Activated naive CD4-positive, alpha-beta T cell treated with anti-CD3 and anti-CD28 coated beads, Interleukin-2, amount 50 U/mL, for 24 hours (primary cell): ENCODE results near the gene CPN2.
A peak's percentile ranks its signal among the peaks of the same experiment; 100 is the strongest.

Source experiments
- H3K27ac Mint-ChIP-seq: one replicate; pipeline ENCODE4 v1.8.0; 2021; ENCODE audit warnings: mild to moderate bottlenecking, mixed read lengths
- H3K27me3 Mint-ChIP-seq: one replicate; pipeline ENCODE4 v1.8.0; 2021; ENCODE audit warnings: mixed read lengths
- H3K36me3 Mint-ChIP-seq: one replicate; pipeline ENCODE4 v1.8.0; 2021; ENCODE audit warnings: mixed read lengths
- H3K4me1 Mint-ChIP-seq: one replicate; pipeline ENCODE4 v1.8.0; 2021; ENCODE audit warnings: mixed read lengths
- H3K4me3 Mint-ChIP-seq: one replicate; pipeline ENCODE4 v1.8.0; 2021; ENCODE audit warnings: mild to moderate bottlenecking, mixed read lengths
- H3K9me3 Mint-ChIP-seq: one replicate; pipeline ENCODE4 v1.8.0; 2021; ENCODE audit warnings: mixed read lengths

The CPN2 gene

GRCh38 chr3:194320100-194320499 is 31.0 kb downstream of the CPN2 start:
- H3K27me3 Mint-ChIP-seq, result peaks cover under 1% of the 10 kb centered on the region
- H3K27ac Mint-ChIP-seq, result no peak overlapping the region
- H3K9me3 Mint-ChIP-seq, result peaks cover 8% of the 10 kb centered on the region
- H3K4me1 Mint-ChIP-seq, result peaks cover 12% of the 10 kb centered on the region
- no peak overlapping the region for H3K4me3 Mint-ChIP-seq
- H3K36me3 Mint-ChIP-seq, result peaks cover 3% of the 10 kb centered on the region

- Mint-ChIP-seq H3K36me3 (peaks cover 3% of the 10 kb centered on the region), H3K27me3 (peaks cover 2% of the 10 kb centered on the region)
Observed at GRCh38 chr3:194318511-194319161, 32.5 kb downstream of the CPN2 start.

GRCh38 chr3:194316918-194317317 is 34.2 kb downstream of the CPN2 start:
- peaks cover 8% of the 10 kb centered on the region for H3K9me3 Mint-ChIP-seq
- H3K36me3 Mint-ChIP-seq, result peaks cover 3% of the 10 kb centered on the region
- peaks cover 10% of the 10 kb centered on the region for H3K4me1 Mint-ChIP-seq
- no peak overlapping the region for H3K4me3 Mint-ChIP-seq
- H3K27ac Mint-ChIP-seq, result peak overlapping the region; percentile 65
- peaks cover 2% of the 10 kb centered on the region for H3K27me3 Mint-ChIP-seq

More at GRCh38 chr3:194318511-194319161, 32.5 kb downstream of the CPN2 start:
- H3K4me3 Mint-ChIP-seq, result no peak overlapping the region
- peaks cover 15% of the 10 kb centered on the region for H3K4me1 Mint-ChIP-seq
- H3K9me3 Mint-ChIP-seq, result peaks cover 8% of the 10 kb centered on the region
- peak overlapping the region; percentile 37 for H3K27ac Mint-ChIP-seq

DNA sequence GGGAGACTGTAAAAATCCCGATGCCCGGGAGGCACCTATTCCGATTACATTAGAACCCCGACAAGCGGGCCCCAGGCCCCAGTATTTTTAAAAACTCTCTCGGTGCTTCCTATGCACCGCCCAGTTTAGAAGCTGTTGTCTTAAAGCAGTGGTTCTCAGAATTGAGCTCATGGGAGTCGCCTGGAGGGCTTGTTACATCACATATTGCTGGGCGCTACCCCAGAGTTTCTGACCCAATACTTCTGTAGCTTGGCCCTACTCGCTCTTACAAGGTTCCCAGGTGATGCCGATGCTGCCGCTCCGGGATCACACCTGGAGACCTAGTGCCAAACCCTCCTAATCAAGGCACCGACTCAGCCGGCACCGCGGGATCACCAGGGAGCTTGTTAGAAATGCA is 35.2 kb downstream of the CPN2 start:
- H3K9me3 Mint-ChIP-seq, result peaks cover 8% of the 10 kb centered on the region
- H3K36me3 Mint-ChIP-seq, result peaks cover 3% of the 10 kb centered on the region
- peaks cover 2% of the 10 kb centered on the region for H3K27me3 Mint-ChIP-seq
- H3K27ac Mint-ChIP-seq, result no peak overlapping the region
- peak overlapping the region; percentile 66 for H3K4me3 Mint-ChIP-seq
- peaks cover 10% of the 10 kb centered on the region for H3K4me1 Mint-ChIP-seq

DNA sequence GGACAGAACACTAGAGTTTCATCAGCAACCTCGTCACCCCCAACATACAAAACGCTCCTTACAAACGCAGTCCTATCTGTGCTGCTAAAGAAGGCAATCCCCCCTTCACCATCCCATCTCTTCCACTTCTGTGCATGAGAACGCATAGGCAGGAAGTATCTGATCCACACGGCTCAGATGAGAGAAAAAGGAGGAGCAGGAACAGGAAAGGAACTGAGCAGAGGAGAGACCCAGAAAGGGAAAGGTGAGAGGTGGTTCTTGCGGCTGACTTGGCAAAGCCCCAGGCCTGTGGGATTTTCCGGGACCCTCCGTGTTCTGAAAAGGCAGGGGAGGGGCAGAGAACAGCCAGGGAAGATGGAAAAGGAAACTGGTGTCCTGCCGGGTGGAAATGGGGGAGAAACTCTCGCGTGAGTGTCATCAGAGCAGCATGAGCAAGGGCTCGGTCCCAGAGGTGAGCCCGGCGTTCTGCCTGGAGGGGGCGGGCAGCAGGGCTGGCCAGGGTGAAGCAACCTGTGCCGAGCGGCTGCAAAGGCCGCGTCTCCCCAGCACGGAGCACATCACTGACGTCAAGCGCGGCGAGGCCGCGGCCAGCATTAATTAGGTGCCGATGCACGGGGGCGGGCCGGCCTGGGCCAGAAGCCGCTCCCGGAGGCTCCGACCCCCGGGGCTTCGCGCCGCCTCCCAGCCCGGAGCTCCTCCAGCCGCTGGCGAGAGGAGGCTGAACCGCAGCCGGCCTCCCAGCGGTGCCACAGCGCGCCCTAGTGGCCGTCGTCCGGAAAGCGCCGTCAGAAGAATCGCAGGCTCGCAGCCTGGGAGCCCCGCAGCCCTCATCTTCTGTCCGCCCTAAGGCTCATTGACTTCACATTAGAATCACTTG is 35.8 kb downstream of the CPN2 start:
- Mint-ChIP-seq H3K27me3 (peaks cover 2% of the 10 kb centered on the region), H3K4me3 (peak overlapping the region; percentile 89), H3K36me3 (peaks cover 3% of the 10 kb centered on the region), H3K27ac (no peak overlapping the region), H3K4me1 (peaks cover 10% of the 10 kb centered on the region), H3K9me3 (peaks cover 8% of the 10 kb centered on the region)

DNA sequence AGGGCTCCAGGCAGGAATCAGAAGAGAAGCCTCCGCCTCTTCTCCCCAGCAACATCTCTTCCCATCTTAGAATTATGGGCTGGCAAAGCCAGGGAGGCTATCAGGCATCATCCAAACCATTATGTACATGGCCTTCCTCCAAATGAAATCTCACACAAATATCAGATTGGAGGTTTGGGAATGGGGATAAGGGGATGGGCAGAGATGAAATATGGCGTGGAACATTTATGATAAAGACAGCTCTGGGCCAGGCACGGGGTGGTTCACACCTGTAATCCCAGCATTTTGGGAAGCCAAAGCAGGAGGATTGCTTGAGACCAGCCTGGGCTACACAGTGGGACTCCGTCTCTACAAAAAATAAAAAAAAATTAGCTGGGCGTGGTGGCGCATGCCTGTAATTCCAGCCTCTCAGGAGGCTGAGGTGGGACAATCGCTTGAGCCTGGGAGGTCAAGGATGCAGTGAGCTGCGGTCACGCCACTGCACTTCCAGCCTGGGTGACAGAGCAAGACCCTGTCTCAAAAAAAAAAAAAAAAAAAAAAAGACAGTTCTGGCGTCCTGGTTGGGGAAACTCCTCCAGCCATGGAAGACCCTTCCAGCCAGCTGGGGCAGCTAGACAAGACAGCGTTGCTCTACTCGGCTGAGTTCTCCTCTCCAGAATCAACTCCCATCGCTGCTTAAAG is 36.6 kb downstream of the CPN2 start:
- H3K9me3 Mint-ChIP-seq, result peaks cover 7% of the 10 kb centered on the region
- H3K36me3 Mint-ChIP-seq, result peaks cover 3% of the 10 kb centered on the region
- peaks cover 2% of the 10 kb centered on the region for H3K27me3 Mint-ChIP-seq
- H3K4me3 Mint-ChIP-seq, result peak overlapping the region; percentile 89
- H3K27ac Mint-ChIP-seq, result no peak overlapping the region
- peaks cover 10% of the 10 kb centered on the region for H3K4me1 Mint-ChIP-seq

GRCh38 chr3:194313560-194314387 is 37.4 kb downstream of the CPN2 start:
- Mint-ChIP-seq H3K9me3 (no peaks in the 10 kb centered on the region), H3K4me3 (no peak overlapping the region), H3K27me3 (peaks cover 2% of the 10 kb centered on the region), H3K27ac (no peak overlapping the region), H3K4me1 (peaks cover 10% of the 10 kb centered on the region), H3K36me3 (no peaks in the 10 kb centered on the region)

- Mint-ChIP-seq H3K27ac (no peak overlapping the region), H3K36me3 (no peaks in the 10 kb centered on the region), H3K4me3 (no peak overlapping the region), H3K4me1 (peaks cover 10% of the 10 kb centered on the region), H3K27me3 (peaks cover 2% of the 10 kb centered on the region), H3K9me3 (no peaks in the 10 kb centered on the region)
Observed at GRCh38 chr3:194312743-194313281, 38.3 kb downstream of the CPN2 start.

DNA sequence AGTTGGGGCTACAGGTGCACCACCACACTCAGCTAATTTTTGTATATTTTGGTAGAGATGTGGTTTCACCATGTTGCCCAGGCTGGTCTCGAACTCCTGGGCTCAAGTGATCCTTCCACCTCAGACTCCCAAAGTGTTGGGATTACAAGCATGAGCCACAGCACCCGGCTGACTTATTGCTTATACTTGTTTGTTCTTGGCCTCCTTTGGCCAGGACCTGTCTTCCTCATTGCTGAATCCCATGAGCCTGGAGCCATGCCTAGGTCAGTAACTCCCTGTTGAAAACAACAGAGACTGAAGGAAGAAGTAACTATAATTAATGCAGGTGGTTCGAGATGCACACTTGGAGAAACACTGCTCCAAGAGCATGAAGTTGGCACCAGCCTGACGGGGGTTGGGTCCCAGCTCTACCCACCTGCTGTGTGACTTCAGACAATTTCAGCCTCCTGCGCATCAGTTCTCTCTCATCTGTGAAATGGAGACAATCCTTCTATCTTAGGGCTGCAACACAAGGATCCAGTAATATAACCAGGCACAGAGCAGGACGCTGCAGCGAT is 38.9 kb downstream of the CPN2 start:
- Mint-ChIP-seq H3K9me3 (no peaks in the 10 kb centered on the region), H3K27ac (no peak overlapping the region), H3K36me3 (no peaks in the 10 kb centered on the region), H3K4me1 (peaks cover 15% of the 10 kb centered on the region), H3K4me3 (no peak overlapping the region), H3K27me3 (peaks cover 2% of the 10 kb centered on the region)

GRCh38 chr3:194311000-194311399 is 40.1 kb downstream of the CPN2 start:
- Mint-ChIP-seq H3K36me3 (no peaks in the 10 kb centered on the region), H3K27ac (peak overlapping the region; percentile 77), H3K4me3 (no peak overlapping the region), H3K27me3 (peaks cover 2% of the 10 kb centered on the region), H3K9me3 (no peaks in the 10 kb centered on the region), H3K4me1 (peaks cover 23% of the 10 kb centered on the region)

- Mint-ChIP-seq H3K4me3 (no peak overlapping the region), H3K9me3 (no peaks in the 10 kb centered on the region), H3K27me3 (peaks cover 2% of the 10 kb centered on the region), H3K27ac (no peak overlapping the region), H3K36me3 (no peaks in the 10 kb centered on the region), H3K4me1 (peaks cover 29% of the 10 kb centered on the region)
Observed at GRCh38 chr3:194310060-194310835, 40.9 kb downstream of the CPN2 start.

- Mint-ChIP-seq H3K4me1 (peaks cover 31% of the 10 kb centered on the region), H3K27ac (no peak overlapping the region)
Observed at GRCh38 chr3:194308601-194309449, 42.3 kb downstream of the CPN2 start.

DNA sequence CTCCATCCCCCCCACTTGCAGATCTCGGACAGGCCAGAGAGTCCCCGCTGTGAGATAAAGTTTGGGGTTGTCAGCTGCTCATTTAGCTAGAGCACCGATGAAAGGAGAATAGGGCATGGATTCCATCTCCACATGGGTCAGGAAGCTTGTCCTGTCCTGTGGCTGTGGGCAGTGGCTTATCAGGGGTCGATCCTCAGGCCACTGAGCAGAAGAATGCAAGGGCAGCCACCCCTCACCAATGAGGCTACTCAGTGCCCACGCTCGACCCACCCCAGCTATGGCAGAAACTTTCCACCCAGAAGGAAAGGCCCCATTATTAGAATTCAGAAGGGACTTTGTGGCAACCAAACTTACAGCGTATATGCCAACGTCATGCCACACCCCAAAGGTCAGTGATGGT is 43.3 kb downstream of the CPN2 start:
- no peaks in the 10 kb centered on the region for H3K36me3 Mint-ChIP-seq
- H3K27me3 Mint-ChIP-seq, result no peaks in the 10 kb centered on the region
- H3K4me1 Mint-ChIP-seq, result peaks cover 31% of the 10 kb centered on the region
- no peak overlapping the region for H3K4me3 Mint-ChIP-seq
- no peak overlapping the region for H3K27ac Mint-ChIP-seq
- H3K9me3 Mint-ChIP-seq, result no peaks in the 10 kb centered on the region

More at GRCh38 chr3:194308601-194309449, 42.3 kb downstream of the CPN2 start:
- no peaks in the 10 kb centered on the region for H3K9me3 Mint-ChIP-seq
- H3K27me3 Mint-ChIP-seq, result no peaks in the 10 kb centered on the region
- H3K4me3 Mint-ChIP-seq, result no peak overlapping the region
- no peaks in the 10 kb centered on the region for H3K36me3 Mint-ChIP-seq
